ENCODE data around the gene SNRNP40. TPM values are rescaled to one million over a fixed set of nuclear protein-coding genes. Genes with fewer than 3 reads are reported as not detected.

The SNRNP40 gene
- total and polyA plus RNA-seq, 2 of the 13 experiments (the other 11 are each of a cell fraction or from before 2014, with no cell fraction given), result 51.0 to 147 TPM

GRCh38 chr1:31310198-31310597, 13.6 kb upstream of the SNRNP40 start:
- Histone ChIP-seq H3K4me2 (ENCODE audit: low read depth, low read length) (no peak overlapping the region), H4K20me1 (ENCODE audit: insufficient read depth, low read length) (no peaks in the 10 kb centered on the region; the same call in 1 of the 2 replicates), H2AFZ (ENCODE audit: low read length) (no peak overlapping the region), H3K4me3 (replicated peaks in 1 of 3; ENCODE audit: insufficient read depth in 1 of 3, low read depth in 2 of 3, low read length in 3 of 3) (no peak overlapping the region), H3K36me3 (replicated peaks in 1 of 2; ENCODE audit: control insufficient read depth in 1 of 2, insufficient read depth in 2 of 2, low read length in 2 of 2) (peaks cover 7 to 51% of the 10 kb centered on the region in 2 experiments; a peak in 4 of 5 replicates), H3K9ac (ENCODE audit: insufficient read depth, low read depth, low read length) (no peak overlapping the region), H3K9me3 (ENCODE audit: low read length) (no peaks in the 10 kb centered on the region), H3K79me2 (ENCODE audit: insufficient read depth, low read length) (peaks cover 4% of the 10 kb centered on the region), H3K27me3 (ENCODE audit: control insufficient read depth in 1 of 2, insufficient read depth in 2 of 2, low read length in 2 of 2) (no peaks in the 10 kb centered on the region), H3K4me1 (ENCODE audit: insufficient read depth, low read length) (no peaks in the 10 kb centered on the region), H3K27ac (ENCODE audit: extremely low read length, insufficient read depth, low read length) (no peak overlapping the region)
- in situ Hi-C loops (cut with HindIII; ENCODE audit: extremely low pct_ligation_motif_present, low pct_unique_long_range_greater_than_20kb), result no loop called here
- no peak for ATAC-seq
- no TSS peak for BruUV-seq (replicated peaks)
- 92% methylated on average over 4 of the region's 4 CpGs for WGBS (ENCODE audit: low lambda C conversion rate)
- ChIA-PET CTCF (ENCODE audit: low intra/inter-chr PET ratio, low total read pairs) (no interaction called here), POLR2A (no interaction called here)
- no peak for DNase-seq (ENCODE audit: low spot score)
- no peak for TF ChIP-seq POLR2A (IDR thresholded peaks at IDR 0.05; ENCODE audit: insufficient read depth in 1 of 2, low read depth in 2 of 2, low read length in 2 of 2)
- TF ChIP-seq ARNTL (CRISPR knock-in tag; IDR thresholded peaks at IDR 0.05), result no peak
- TF ChIP-seq EZH2 (conservative IDR thresholded peaks at IDR 0.05; ENCODE audit: low read depth, low read length), result no peak
- no peak for TF ChIP-seq CEBPZ (IDR thresholded peaks at IDR 0.05; ENCODE audit: low read length)
- TF ChIP-seq NFATC3 (CRISPR knock-in tag; IDR thresholded peaks at IDR 0.05), result no peak
- no peak for TF ChIP-seq RFXANK (CRISPR knock-in tag; IDR thresholded peaks at IDR 0.05)
- intact Hi-C loops (cut with micrococcal nuclease; ENCODE audit: unreplicated experiment), result no loop called here
- no peak for FAIRE-seq

- FAIRE-seq, result no peak
- Histone ChIP-seq H3K4me1 (ENCODE audit: insufficient read depth, low read length) (no peaks in the 10 kb centered on the region), H3K27me3 (ENCODE audit: control insufficient read depth in 1 of 2, insufficient read depth in 2 of 2, low read length in 2 of 2) (no peaks in the 10 kb centered on the region), H3K27ac (ENCODE audit: extremely low read length, insufficient read depth, low read length) (no peak overlapping the region), H3K9me3 (ENCODE audit: low read length) (no peaks in the 10 kb centered on the region), H2AFZ (ENCODE audit: low read length) (no peak overlapping the region), H4K20me1 (ENCODE audit: insufficient read depth, low read length) (no peaks in the 10 kb centered on the region; the same call in 1 of the 2 replicates), H3K79me2 (ENCODE audit: insufficient read depth, low read length) (peaks cover 4% of the 10 kb centered on the region), H3K4me2 (ENCODE audit: low read depth, low read length) (no peak overlapping the region), H3K9ac (ENCODE audit: insufficient read depth, low read depth, low read length) (no peak overlapping the region), H3K4me3 (replicated peaks in 1 of 3; ENCODE audit: insufficient read depth in 1 of 3, low read depth in 2 of 3, low read length in 3 of 3) (no peak overlapping the region), H3K36me3 (replicated peaks in 1 of 2; ENCODE audit: control insufficient read depth in 1 of 2, insufficient read depth in 2 of 2, low read length in 2 of 2) (peaks cover 6 to 34% of the 10 kb centered on the region in 2 experiments; a peak in 4 of 5 replicates)
- 0% methylated on average over 1 of the region's 1 CpG for WGBS (ENCODE audit: low lambda C conversion rate)
- TF ChIP-seq MAFK (conservative IDR thresholded peaks at IDR 0.05 in 1 of 2, IDR thresholded peaks at IDR 0.05 in 1 of 2; ENCODE audit: low read length in 2 of 2) (peak; percentile 12 to 65; a peak in 2 of 4 replicates), MAFF (IDR thresholded peaks at IDR 0.05; ENCODE audit: low read depth, low read length) (0 out of 2 replicates have a peak, but pooled peaks have one; percentile 35)
- TF ChIP-seq, protein P1, sequence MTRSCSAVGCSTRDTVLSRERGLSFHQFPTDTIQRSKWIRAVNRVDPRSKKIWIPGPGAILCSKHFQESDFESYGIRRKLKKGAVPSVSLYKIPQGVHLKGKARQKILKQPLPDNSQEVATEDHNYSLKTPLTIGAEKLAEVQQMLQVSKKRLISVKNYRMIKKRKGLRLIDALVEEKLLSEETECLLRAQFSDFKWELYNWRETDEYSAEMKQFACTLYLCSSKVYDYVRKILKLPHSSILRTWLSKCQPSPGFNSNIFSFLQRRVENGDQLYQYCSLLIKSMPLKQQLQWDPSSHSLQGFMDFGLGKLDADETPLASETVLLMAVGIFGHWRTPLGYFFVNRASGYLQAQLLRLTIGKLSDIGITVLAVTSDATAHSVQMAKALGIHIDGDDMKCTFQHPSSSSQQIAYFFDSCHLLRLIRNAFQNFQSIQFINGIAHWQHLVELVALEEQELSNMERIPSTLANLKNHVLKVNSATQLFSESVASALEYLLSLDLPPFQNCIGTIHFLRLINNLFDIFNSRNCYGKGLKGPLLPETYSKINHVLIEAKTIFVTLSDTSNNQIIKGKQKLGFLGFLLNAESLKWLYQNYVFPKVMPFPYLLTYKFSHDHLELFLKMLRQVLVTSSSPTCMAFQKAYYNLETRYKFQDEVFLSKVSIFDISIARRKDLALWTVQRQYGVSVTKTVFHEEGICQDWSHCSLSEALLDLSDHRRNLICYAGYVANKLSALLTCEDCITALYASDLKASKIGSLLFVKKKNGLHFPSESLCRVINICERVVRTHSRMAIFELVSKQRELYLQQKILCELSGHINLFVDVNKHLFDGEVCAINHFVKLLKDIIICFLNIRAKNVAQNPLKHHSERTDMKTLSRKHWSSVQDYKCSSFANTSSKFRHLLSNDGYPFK (CRISPR knock-in tag; IDR thresholded peaks at IDR 0.05; ENCODE audit: borderline replicate concordance), result no peak
- in situ Hi-C loops (cut with HindIII; ENCODE audit: extremely low pct_ligation_motif_present, low pct_unique_long_range_greater_than_20kb) (no loop called here), intact Hi-C loops (cut with micrococcal nuclease; ENCODE audit: unreplicated experiment) (no loop called here)
- ATAC-seq, result no peak
- no peak for DNase-seq (ENCODE audit: low spot score)
- CTCF ChIA-PET (ENCODE audit: low intra/inter-chr PET ratio, low total read pairs), result no interaction called here
- no TSS peak for BruUV-seq (replicated peaks)
- POLR2A ChIA-PET, result interaction anchor here (1.7 kb wide), 1 partner anchor 11 kb away, joined by 8 read pairs; the partner anchor contains the start of genes SNRNP40 and ZCCHC17
Observed at GRCh38 chr1:31308036-31308435, 11.4 kb upstream of the SNRNP40 start.

All from HepG2 (cell line).